Measurements from ENCODE around the gene LGALS7. TPM values are rescaled to one million over a fixed set of nuclear protein-coding genes. Genes with fewer than 3 reads are reported as not detected.
"Not testable (repeated sequence)": the region's sequence is repeated elsewhere in the genome, so short reads cannot be mapped to it uniquely, and the experiment has no call there.

Gene LGALS7
- not detected in 2 replicates for total RNA-seq (2012; rRNA removed)

GRCh38 chr19:38773469-38774177 is at the start of gene LGALS7:
Gene LGALS7, minus strand, starts transcription at chr19:38773517. Its CDS starts 25 bp downstream, at chr19:38773492.
- H3K4me3 ChIP-seq (ENCODE audit: low read length): no peak within 1 kb of the TSS
- no peaks in the 10 kb centered on the region for H3K36me3 ChIP-seq (ENCODE audit: insufficient read depth, low read length)
- H3K4me1 ChIP-seq (ENCODE audit: control insufficient read depth, insufficient read depth, low read length): peaks cover 6% of the 10 kb centered on the region
- H3K9me3 ChIP-seq (replicated peaks; ENCODE audit: low read length): no peaks in the 10 kb centered on the region
- no peak within 1 kb of the TSS for H3K9ac ChIP-seq (ENCODE audit: low read depth, low read length)
- no peak within 1 kb of the TSS for H3K4me2 ChIP-seq (ENCODE audit: low read length)
- peaks cover 2% of the 10 kb centered on the region for H3K27me3 ChIP-seq (ENCODE audit: control insufficient read depth, insufficient read depth, low read length)

- not testable (repeated sequence) for H3K9ac ChIP-seq (ENCODE audit: low read depth, low read length); H3K4me3 ChIP-seq (ENCODE audit: low read length); H3K9me3 ChIP-seq (replicated peaks; ENCODE audit: low read length); H3K36me3 ChIP-seq (ENCODE audit: insufficient read depth, low read length); H3K4me1 ChIP-seq (ENCODE audit: control insufficient read depth, insufficient read depth, low read length); H3K27me3 ChIP-seq (ENCODE audit: control insufficient read depth, insufficient read depth, low read length); H3K4me2 ChIP-seq (ENCODE audit: low read length)
These were observed 48.0 kb upstream of the LGALS7 start for GRCh38 chr19:38821230-38821825.

GRCh38 chr19:38819231-38819920 is 46.1 kb upstream of the LGALS7 start:
- no peak overlapping the region for H3K4me3 ChIP-seq (ENCODE audit: low read length)
- no peak overlapping the region for H3K9ac ChIP-seq (ENCODE audit: low read depth, low read length)
- no peaks in the 10 kb centered on the region for H3K27me3 ChIP-seq (ENCODE audit: control insufficient read depth, insufficient read depth, low read length)
- no peak overlapping the region for H3K4me2 ChIP-seq (ENCODE audit: low read length)
- H3K4me1 ChIP-seq (ENCODE audit: control insufficient read depth, insufficient read depth, low read length): no peaks in the 10 kb centered on the region
- H3K36me3 ChIP-seq (ENCODE audit: insufficient read depth, low read length): peaks cover 9% of the 10 kb centered on the region
- H3K9me3 ChIP-seq (replicated peaks; ENCODE audit: low read length): no peaks in the 10 kb centered on the region

- Histone ChIP-seq H3K9me3 (replicated peaks; ENCODE audit: low read length) (no peaks in the 10 kb centered on the region), H3K4me3 (ENCODE audit: low read length) (no peak overlapping the region), H3K27me3 (ENCODE audit: control insufficient read depth, insufficient read depth, low read length) (no peaks in the 10 kb centered on the region), H3K36me3 (ENCODE audit: insufficient read depth, low read length) (peaks cover 6% of the 10 kb centered on the region), H3K4me2 (ENCODE audit: low read length) (no peak overlapping the region), H3K9ac (ENCODE audit: low read depth, low read length) (no peak overlapping the region), H3K4me1 (ENCODE audit: control insufficient read depth, insufficient read depth, low read length) (no peaks in the 10 kb centered on the region)
These were observed 43.8 kb upstream of the LGALS7 start for GRCh38 chr19:38817081-38817480.

DNA sequence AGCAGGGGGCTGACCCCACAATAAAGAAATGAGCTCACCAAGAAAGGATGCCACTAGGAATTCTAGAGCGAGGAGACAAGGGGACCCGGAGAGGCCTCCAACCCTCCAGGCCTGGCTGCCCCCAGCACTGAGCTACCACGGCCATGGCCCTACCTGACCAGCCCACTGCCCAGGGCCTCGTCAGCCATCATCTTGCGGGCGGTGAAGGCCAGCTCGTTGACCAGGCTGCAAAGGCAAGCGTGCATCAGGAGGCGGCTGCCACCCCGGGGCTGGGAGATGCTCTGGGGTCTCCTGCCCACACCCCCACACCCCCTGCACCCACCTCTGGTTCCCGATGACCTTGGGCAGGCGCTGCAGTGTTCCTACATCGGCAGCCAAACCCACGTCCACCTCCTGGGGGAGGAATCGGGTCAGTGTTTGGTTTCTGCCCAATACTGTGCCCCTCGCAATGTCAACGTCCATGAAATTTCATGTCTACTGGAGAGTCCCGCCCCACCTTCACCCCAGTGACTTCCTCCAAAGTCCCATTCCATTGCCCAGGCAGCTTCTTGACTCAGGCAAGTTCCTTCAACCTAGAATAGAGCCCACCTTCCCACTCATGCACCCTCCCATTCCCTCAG is 42.9 kb upstream of the LGALS7 start:
- no peak overlapping the region for H3K4me2 ChIP-seq (ENCODE audit: low read length)
- no peak overlapping the region for H3K9ac ChIP-seq (ENCODE audit: low read depth, low read length)
- H3K4me3 ChIP-seq (ENCODE audit: low read length): no peak overlapping the region
- no peaks in the 10 kb centered on the region for H3K9me3 ChIP-seq (replicated peaks; ENCODE audit: low read length)
- H3K36me3 ChIP-seq (ENCODE audit: insufficient read depth, low read length): peaks cover 6% of the 10 kb centered on the region
- no peaks in the 10 kb centered on the region for H3K27me3 ChIP-seq (ENCODE audit: control insufficient read depth, insufficient read depth, low read length)
- H3K4me1 ChIP-seq (ENCODE audit: control insufficient read depth, insufficient read depth, low read length): no peaks in the 10 kb centered on the region

DNA sequence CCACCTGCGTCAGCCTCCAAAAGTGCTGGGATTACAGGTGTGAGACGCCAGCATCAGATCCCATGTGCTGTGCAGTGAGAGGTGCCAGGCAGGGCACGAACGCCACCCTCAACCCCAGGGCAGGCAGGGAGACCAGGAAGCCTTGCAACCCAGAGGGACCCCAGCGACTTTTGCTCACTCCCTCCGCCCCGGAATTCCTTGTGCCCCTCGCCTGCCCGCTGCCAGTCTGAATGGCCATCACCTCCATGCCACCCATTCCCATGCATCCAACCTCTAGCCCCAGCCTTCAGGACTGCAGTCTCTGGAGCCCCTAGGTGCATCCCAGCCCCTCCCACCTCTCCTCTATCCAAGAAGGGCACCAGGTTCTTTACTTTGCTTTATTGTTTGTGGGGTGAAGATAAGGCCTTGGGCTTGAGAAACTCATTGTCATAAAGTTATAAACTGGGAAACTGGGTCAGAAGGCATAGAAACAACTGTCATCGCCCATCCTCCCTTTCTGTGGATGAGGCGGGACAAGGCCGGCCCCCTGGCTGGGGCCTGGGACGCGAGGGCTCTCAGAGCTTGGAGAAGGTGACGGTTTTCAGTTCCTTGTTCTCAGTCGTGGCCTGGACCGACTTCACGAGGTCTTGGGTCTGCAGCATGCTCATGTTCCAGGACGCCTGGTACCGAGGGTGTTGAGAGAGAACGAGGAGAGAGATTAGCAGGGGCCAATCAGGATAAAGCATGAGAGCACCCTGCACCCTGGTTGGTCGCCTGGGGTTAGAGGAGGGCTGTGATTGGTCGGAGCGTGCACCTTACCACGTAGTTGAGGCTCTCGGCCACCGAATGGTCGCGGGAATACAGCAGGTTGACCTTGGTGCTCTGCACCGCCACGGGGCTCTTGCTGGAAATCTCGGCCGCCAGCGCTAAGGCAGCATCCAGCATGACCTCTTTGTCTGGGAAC is 42.0 kb upstream of the LGALS7 start:
- Histone ChIP-seq H3K27me3 (ENCODE audit: control insufficient read depth, insufficient read depth, low read length) (no peaks in the 10 kb centered on the region), H3K4me2 (ENCODE audit: low read length) (no peak overlapping the region)

DNA sequence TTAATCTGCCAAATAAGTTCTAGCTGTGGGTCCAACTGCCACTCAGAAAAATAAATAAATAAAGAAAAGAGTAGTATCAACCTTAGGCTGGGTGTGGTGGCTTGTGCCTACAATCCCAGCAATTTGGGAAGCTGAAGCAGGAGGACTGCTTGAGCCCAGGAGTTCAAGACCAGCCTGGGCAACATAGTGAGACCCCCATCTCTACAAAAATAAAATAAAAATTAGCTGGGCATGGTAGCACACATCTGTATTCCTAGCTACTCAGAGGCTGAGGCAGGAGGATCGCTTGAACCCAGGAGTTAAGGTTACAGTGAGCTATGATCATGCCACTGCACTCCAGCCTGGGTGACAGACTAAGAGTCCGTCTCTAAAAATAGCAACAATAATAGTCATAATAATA is 40.6 kb upstream of the LGALS7 start:
- not testable (repeated sequence) for H3K36me3 ChIP-seq (ENCODE audit: insufficient read depth, low read length); H3K9ac ChIP-seq (ENCODE audit: low read depth, low read length); H3K27me3 ChIP-seq (ENCODE audit: control insufficient read depth, insufficient read depth, low read length); H3K9me3 ChIP-seq (replicated peaks; ENCODE audit: low read length); H3K4me2 ChIP-seq (ENCODE audit: low read length); H3K4me3 ChIP-seq (ENCODE audit: low read length); H3K4me1 ChIP-seq (ENCODE audit: control insufficient read depth, insufficient read depth, low read length)

More for the DNA sequence above, 42.0 kb upstream of the LGALS7 start:
- no peaks in the 10 kb centered on the region for H3K9me3 ChIP-seq (replicated peaks; ENCODE audit: low read length)
- H3K9ac ChIP-seq (ENCODE audit: low read depth, low read length): no peak overlapping the region
- no peaks in the 10 kb centered on the region for H3K4me1 ChIP-seq (ENCODE audit: control insufficient read depth, insufficient read depth, low read length)
- no peak overlapping the region for H3K4me3 ChIP-seq (ENCODE audit: low read length)
- H3K36me3 ChIP-seq (ENCODE audit: insufficient read depth, low read length): peaks cover 6% of the 10 kb centered on the region

GRCh38 chr19:38813323-38813722 is 40.0 kb upstream of the LGALS7 start:
- Histone ChIP-seq H3K9ac (ENCODE audit: low read depth, low read length) (no peak overlapping the region), H3K4me3 (ENCODE audit: low read length) (no peak overlapping the region), H3K4me2 (ENCODE audit: low read length) (no peak overlapping the region), H3K9me3 (replicated peaks; ENCODE audit: low read length) (no peaks in the 10 kb centered on the region), H3K4me1 (ENCODE audit: control insufficient read depth, insufficient read depth, low read length) (no peaks in the 10 kb centered on the region), H3K27me3 (ENCODE audit: control insufficient read depth, insufficient read depth, low read length) (no peaks in the 10 kb centered on the region), H3K36me3 (ENCODE audit: insufficient read depth, low read length) (peaks cover 6% of the 10 kb centered on the region)

- Histone ChIP-seq H3K4me1 (ENCODE audit: control insufficient read depth, insufficient read depth, low read length) (no peaks in the 10 kb centered on the region), H3K9ac (ENCODE audit: low read depth, low read length) (no peak within 1 kb of the TSS), H3K4me3 (ENCODE audit: low read length) (no peak within 1 kb of the TSS), H3K36me3 (ENCODE audit: insufficient read depth, low read length) (peaks cover 6% of the 10 kb centered on the region), H3K9me3 (replicated peaks; ENCODE audit: low read length) (no peaks in the 10 kb centered on the region), H3K27me3 (ENCODE audit: control insufficient read depth, insufficient read depth, low read length) (no peaks in the 10 kb centered on the region), H3K4me2 (ENCODE audit: low read length) (no peak within 1 kb of the TSS)
These were observed 39.6 kb upstream of the LGALS7 start, which contains the start of gene LGALS4 for GRCh38 chr19:38812841-38813320. Gene LGALS4, minus strand, starts transcription at chr19:38812945. Its CDS starts 59 bp downstream, at chr19:38812886.

DNA sequence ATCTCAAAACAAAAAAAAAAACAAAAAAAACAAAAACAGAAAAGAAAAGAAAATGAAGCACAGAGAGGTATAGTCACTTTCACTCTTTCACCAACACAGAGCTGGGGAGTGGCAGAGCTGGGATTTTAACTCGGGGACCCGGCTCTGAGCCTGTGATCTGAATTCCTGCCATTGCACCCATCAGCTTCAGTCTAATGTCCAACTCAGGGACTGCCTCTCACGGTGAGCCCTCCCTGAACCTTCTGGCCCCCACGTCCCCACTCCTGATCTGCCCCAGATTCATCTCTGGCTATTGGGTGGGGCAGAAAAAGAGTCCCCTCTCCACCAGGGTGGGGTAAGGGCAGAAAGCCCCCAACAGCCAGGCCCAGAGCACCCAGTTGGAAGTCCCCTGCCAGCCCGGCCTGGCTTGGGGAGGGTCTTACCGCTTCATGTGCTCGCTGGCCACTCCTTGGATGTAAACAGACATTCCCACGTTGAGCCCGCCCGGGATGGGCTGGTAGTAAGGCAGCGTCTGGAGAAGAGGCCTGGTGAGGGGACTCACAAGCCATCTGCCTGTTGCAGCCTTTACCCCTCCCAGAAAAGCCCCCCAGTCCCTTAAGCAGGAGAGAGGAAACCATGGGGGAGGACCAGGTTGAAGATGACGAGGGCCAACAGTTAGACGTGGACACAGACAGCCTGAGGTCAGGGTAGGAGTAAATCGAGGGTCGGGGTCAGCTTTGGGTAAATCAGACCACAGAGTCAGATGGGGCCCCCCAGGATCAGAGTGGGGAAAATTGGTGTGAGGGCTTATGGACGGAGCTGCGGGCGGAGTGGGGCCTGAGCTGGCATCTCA is 38.9 kb upstream of the LGALS7 start:
- Histone ChIP-seq H3K4me1 (ENCODE audit: control insufficient read depth, insufficient read depth, low read length) (no peaks in the 10 kb centered on the region), H3K4me2 (ENCODE audit: low read length) (no peak overlapping the region), H3K9ac (ENCODE audit: low read depth, low read length) (no peak overlapping the region), H3K36me3 (ENCODE audit: insufficient read depth, low read length) (peaks cover 6% of the 10 kb centered on the region), H3K9me3 (replicated peaks; ENCODE audit: low read length) (no peaks in the 10 kb centered on the region), H3K27me3 (ENCODE audit: control insufficient read depth, insufficient read depth, low read length) (no peaks in the 10 kb centered on the region), H3K4me3 (ENCODE audit: low read length) (no peak overlapping the region)
